Ureter (tissue), 1 donor: Measurements from ENCODE around the gene GPX4. TPM values are rescaled to one million over a fixed set of nuclear protein-coding genes. Genes with fewer than 3 reads are reported as not detected.

ENCODE experiments used
- DNase-seq: peaks from one replicate; pipeline ENCODE4 v3.0.0-alpha.2; 2020; ENCODE audit warnings: low spot score
- total RNA-seq: library from RNA; stranded (reverse); gene quantifications from one replicate; pipeline ENCODE4 v1.2.4, GENCODE V29; 2023
- donor health status: DM: yes; HTN: yes; CAD: no.

GPX4 gene
- total RNA-seq, 1 donor from 2014 or later = 213 TPM

- DNase-seq = no peak
These were observed 19.5 kb upstream of the GPX4 start for GRCh38 chr19:1084024-1084868.

GRCh38 chr19:1085053-1085658, 18.6 kb upstream of the GPX4 start:
- DNase-seq = no peak

GRCh38 chr19:1085676-1086442, 17.9 kb upstream of the GPX4 start:
- DNase-seq = no peak

DNA sequence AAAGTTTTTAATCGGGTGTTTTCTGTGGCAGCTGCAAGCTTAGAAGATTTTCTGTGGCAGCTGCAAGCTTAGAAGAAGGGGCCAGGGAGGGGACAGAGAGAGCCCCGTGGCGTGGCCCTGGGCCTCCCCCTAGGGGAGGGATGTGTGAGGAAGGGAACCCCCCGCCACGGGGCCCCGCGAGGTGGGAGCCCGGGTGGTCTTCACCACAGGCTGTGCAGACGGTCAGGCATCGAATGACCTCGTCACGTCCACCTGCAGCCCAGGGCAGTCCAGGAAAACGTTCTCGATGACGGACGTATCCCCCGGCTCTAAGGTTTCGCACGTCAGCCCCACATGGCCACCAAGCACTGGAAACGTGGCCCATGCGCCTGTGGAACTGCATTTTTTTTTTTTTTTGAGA, 17.2 kb upstream of the GPX4 start:
- DNase-seq = no peak

DNA sequence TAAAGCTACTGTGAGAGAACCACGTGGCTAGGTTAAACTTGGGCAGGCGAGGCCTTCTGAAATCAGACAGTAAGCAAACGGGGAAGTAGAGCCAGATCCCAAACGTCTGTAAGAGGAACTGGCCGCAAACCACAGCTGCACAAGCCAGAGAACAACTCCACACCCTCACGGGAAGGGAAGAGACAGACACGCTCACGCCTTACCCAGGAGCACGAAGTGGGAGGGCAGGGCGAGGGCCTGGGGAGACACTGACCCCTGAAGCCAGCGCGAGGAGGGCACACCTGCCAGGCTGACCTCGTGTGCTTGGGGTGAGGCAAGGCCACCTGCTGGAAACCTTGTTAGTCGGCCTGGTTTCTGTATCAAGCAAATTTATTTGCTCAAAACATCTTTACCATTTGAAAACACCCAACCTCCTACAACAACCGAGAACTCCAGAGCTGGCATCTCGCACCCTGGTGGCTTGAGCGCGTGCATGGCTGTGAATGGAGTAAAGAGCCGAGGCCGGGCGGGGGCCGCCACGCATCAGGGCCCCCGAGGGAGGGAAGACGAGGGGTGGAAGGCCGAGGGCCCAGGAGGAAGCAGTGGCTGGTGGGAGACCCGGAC, 15.9 kb upstream of the GPX4 start:
- DNase-seq = no peak

DNA sequence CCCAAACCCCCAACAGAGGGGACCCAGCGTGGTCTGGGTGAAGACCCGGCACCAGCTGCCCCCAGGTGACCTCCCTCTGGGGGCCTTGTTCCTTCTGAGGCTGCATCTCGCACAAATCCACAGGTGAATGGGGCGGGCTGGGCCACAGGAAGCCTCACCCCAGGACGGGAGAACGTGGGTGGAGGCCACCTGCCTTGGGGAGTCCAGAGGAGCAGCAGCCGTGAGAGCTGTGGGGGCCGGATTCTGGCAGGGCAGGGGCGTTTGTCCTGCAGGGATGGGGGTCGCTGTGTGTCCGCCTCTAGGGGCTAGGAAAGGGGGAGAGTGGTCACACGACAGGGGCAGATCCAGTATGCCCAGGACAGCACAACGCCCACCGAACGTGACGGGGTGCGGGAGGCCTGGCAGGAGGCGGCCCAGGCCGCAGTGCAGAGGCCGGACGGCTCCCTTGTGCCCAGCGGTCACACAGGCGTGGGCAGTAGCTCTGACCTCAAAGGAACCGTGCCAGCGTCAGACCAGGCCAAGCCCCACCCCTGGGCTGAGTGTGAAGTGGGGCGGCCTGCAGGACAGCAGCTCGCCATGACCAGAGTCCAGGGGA, 15.3 kb upstream of the GPX4 start:
- no peak for DNase-seq

DNA sequence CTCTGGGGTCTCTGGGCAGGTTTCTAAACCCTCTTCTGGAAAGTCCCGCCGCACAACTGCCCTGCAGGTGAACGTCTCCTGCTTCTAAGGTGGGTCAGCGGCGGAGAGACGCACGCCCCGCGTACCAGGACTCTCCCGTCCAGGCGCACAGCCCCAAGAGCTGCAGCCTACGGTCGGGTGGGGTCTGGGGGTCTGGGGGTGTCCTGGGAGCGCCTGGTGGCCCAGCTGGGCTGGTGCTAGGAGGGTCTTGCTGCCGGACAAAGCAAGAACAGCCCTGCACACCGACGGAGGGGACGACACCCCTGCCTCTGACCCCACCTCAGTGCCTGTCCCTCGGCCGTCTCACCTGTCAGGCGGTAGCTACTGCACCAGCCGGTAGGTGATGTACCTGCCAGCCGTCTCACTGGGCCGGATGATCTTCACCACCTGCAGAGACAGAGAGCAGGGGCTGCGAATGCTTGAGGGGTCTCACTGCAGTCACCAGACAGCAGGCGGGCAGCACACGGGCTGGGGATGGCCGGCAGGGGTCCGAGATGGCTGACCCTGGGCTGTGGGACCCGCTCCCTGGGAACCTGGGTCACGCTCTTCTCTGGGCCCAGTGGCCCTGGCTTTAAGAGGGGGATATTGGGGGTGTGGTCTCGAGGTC, 14.5 kb upstream of the GPX4 start:
- no peak for DNase-seq

DNA sequence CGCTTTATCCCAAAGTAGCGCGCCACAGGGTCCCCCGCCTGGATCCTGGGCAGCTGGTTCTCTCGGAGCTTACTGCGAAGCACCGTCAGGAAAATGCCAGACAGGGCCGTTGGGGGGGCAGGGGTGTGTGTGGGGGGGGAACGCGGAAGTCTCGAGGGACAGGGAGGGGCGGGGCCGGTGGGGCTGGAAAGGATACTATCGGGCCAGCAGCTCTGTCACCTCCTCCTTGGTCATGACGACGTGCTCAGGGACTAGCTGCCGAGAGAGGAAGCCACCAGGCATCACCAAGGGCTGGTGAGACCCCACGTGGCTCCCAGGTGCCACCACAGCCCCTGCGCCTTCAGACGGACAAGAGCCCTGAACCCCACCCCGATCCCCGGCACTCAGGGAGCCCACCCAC, 13.9 kb upstream of the GPX4 start:
- no peak for DNase-seq

DNA sequence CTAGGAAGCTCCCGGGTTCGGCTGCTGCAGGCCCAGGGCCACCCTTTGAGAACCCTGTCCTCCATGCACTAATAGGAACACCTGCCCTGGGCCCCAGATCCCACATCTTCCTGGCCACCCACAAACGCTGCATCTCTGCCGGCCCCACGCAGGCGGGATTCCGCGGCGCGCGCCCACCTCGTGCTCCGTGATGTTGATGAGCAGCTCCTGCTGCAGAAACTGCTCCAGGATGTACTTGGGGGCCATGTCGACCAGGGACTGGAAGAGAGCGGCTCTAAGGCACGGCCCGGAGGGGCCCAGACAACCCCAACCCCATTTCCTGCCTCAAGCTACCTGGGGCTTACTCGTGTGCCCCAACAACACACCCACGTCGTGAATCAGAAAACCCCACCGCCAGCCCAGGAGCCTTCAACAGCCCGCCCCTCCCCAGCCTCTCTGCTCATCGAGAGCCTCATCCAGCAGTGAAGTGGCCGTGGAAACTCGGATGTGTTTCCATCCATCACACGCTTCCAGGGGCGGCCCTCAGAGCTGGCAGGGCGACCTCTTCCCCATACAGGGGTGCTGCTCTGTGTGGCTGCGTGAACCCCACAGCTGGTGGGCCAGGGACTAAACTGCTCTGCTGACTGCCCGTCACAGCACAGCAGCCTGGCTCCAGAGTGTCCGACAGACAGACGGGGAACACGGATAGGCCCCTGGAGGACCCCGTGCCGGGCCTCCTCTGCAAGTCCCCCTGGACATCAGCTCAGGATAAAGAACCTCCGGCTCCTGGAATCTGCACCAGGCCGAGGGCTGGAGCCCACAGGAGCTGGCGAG, 12.9 kb upstream of the GPX4 start:
- no peak for DNase-seq

GRCh38 chr19:1091544-1092175, 12.1 kb upstream of the GPX4 start:
- DNase-seq = no peak

DNA sequence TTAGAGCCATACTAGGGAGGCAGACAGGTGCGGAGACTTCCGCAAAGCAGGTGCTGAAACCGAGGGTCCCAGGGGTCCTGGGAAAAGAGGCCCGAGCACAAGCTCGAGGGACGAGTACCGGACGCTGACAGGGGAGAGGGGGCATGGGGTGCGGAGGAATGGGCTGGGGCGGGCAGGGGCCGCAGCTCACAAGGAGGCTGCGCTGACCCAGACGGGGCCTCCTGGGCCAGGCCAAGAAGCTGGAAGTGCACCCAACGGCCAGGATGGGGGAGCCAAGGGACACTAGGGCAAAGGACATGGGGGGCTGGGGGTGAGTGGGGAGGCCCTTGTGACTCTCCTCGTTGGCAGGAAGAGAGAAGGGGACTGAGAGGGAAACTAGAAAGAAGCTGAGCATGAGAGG, 10.5 kb upstream of the GPX4 start:
- DNase-seq = no peak

GRCh38 chr19:1093811-1094553, 9.8 kb upstream of the GPX4 start:
- DNase-seq = no peak

DNA sequence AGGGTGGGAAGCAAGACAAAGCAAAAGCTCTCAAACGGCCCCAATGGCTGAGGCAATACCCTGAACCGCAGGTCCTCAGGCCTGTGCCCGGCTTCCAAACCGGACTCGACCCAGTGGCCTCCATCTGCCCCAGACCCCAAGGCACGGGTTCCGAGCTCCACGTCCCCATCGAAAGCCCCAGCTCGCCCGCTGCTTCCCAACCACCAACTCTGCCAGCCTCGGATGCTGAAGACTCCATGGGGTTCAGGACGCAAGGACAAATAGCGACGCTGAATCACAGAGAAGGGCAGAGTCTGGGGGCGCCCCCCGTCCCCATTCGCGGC, 9.2 kb upstream of the GPX4 start:
- DNase-seq = no peak

DNA sequence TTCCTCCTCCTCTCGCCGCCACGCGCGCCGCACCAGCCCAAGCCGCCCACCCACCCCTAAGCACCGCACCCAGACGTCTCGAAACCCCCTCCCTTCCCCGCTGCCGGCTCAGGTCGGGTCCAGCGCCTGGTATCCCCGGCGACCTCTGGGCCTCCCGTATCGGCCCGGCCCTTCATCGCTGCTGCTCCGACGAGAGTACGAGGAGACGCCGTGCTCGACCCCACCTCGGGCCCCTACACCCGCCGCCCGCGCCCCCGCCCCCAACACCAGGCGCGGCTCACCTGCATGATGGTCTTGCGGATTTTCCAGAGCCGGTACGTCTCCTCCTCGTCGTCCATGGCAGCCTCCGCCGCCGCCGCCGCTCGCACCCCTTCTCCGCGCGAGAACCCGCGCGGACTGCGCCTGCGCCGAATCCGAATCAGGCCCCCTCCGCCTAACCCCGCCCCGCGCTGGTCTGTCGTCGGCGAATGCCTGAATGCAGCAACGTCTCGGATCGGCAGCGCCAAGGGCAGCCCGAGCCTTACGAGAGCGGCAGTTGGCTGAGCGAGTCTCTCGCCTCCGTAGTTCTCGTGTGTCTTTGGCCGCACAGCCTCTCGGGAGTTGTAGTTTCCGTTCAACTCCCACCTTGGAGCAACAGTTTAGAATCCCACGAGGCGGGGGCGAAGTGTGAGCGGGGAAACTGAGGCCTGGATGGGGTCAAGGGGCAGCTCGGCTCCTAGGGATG, 8.7 kb upstream of the GPX4 start, which contains the start of gene POLR2E:
Gene POLR2E (minus strand): TSS at position 398 of the 724 bp plus-strand sequence. CDS start 60 bp downstream, at position 338.
- DNase-seq = peak; percentile 98

- DNase-seq = no peak
These were observed 6.0 kb upstream of the GPX4 start for GRCh38 chr19:1097810-1098176.

DNA sequence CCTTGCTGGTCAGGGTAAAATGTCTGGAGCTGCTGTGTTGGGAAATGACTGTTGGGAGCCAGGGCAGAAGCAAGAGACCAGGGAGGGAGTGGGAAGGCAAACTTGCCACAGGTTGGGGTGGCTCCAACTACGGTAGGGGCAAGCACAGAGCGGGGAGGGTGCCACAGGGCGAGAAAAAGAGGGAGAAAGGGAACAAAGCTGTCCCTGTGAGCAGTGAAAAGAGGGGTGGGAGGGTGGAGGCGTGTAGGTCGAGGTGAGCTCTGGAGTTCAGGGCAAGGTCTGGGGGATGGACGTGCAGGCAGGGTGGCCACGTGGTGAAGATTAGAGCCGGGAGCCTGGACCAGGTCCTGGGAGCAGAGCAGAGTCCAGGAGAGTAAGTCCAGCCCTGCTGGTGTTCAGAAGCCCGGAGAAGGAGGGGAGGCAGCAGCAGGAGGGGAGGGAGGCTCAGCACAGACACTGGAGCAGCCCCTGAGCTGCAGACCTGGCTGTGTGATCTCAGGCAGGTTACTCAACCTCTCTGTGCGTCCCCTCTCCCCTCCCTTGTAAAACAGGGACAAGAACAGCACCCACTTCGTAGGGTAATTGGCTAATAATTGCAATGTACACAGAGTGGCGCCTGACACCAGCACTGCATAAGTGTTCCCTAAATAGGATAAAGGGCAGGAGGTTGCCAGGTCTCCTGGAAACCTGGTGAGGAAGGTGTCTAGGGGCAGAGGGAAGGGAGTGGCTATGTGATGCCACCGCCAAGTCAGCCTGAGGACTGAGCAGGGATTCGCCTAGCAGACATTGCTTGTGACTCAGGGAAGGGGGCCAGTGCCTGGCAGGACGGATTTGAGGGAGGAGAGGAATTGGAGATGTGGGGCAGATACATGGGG, 5.4 kb upstream of the GPX4 start:
- DNase-seq = no peak

DNA sequence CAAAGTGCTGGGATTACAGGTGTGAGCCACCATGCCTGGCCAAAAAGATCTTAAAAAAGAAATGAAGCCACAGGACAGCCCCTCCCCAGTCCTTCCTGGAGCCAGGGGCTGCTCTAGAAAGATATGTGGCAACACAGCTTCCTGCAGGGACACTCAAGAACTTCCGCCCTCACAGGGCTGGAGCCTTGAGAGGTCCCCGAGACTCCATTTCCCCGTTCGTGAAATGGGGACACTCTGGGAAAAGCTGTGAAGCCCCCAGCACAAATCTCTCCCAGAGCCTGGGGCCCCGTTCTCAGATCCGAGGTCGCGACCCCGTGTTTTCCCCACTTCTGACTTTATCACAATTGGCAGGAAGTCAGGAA, 2.5 kb upstream of the GPX4 start:
- no peak for DNase-seq
